Neural progenitor cell (in vitro differentiated cells): ENCODE results near the gene TVP23B. TPM values are rescaled to one million over a fixed set of nuclear protein-coding genes. Genes with fewer than 3 reads are reported as not detected.
A peak's percentile ranks its signal among the peaks of the same experiment; 100 is the strongest.
"Not testable (repeated sequence)": the region's sequence is repeated elsewhere in the genome, so short reads cannot be mapped to it uniquely, and the experiment has no call there.

Source experiments
- DNase-seq: peaks from one replicate; pipeline ENCODE4 v3.0.0-alpha.2; 2016; ENCODE audit warnings: low spot score
- H2AFZ ChIP-seq: fragments of 200-600 bp; sonication (generic); replicated peaks from 2 replicates; pipeline ENCODE4 v1.6.1; 2016; ENCODE audit warnings: antibody characterized with exemption
- H3F3A ChIP-seq: fragments of 200-600 bp; sonication (generic); 2 replicates; pipeline ENCODE4 v1.6.1; 2016; ENCODE audit warnings: antibody characterized with exemption, low read depth
- H3K27ac ChIP-seq: fragments of 200-600 bp; sonication (generic); 2 replicates; pipeline ENCODE4 v1.5.1; 2016; ENCODE audit warnings: mild to moderate bottlenecking
- H3K27me3 ChIP-seq: fragments of 200-600 bp; sonication (generic); 2 replicates; pipeline ENCODE4 v1.6.1; 2016; ENCODE audit warnings: mild to moderate bottlenecking, moderate library complexity
- H3K36me3 ChIP-seq: fragments of 200-600 bp; sonication (generic); 2 replicates; pipeline ENCODE4 v1.5.1; 2016
- H3K4me1 ChIP-seq: fragments of 200-600 bp; sonication (generic); 2 replicates; pipeline ENCODE4 v1.6.1; 2016; ENCODE audit warnings: mixed run types
- H3K4me2 ChIP-seq: fragments of 200-600 bp; sonication (generic); 2 replicates; pipeline ENCODE4 v1.6.1; 2016
- H3K4me3 ChIP-seq: fragments of 200-600 bp; sonication (generic); 2 replicates; pipeline ENCODE4 v1.5.1; 2016
- H3K79me2 ChIP-seq: fragments of 200-600 bp; sonication (generic); 2 replicates; pipeline ENCODE4 v1.6.1; 2016; ENCODE audit warnings: low read depth
- H3K9ac ChIP-seq: fragments of 200-600 bp; sonication (generic); 2 replicates; pipeline ENCODE4 v1.6.1; 2016
- H3K9me3 ChIP-seq: fragments of 200-600 bp; sonication (generic); 2 replicates; pipeline ENCODE4 v1.5.1; 2016; ENCODE audit warnings: low read depth
- H4K20me1 ChIP-seq: fragments of 200-600 bp; sonication (generic); 2 replicates; pipeline ENCODE4 v1.6.1; 2016; ENCODE audit warnings: low read depth
- H3K27ac Mint-ChIP-seq: 3 replicates; pipeline ENCODE4 v1.8.0; 2021; ENCODE audit warnings: mixed read lengths
- H3K27me3 Mint-ChIP-seq: 2 replicates; pipeline ENCODE4 v1.8.0; 2022; ENCODE audit warnings: low read depth, mild to moderate bottlenecking, inconsistent platforms, moderate library complexity, mixed read lengths; ENCODE audit not compliant: insufficient read depth
- H3K36me3 Mint-ChIP-seq: 3 replicates; pipeline ENCODE4 v1.8.0; 2021; ENCODE audit warnings: mixed read lengths
- H3K4me1 Mint-ChIP-seq: 3 replicates; pipeline ENCODE4 v1.8.0; 2021; ENCODE audit warnings: mixed read lengths
- H3K4me3 Mint-ChIP-seq: 3 replicates; pipeline ENCODE4 v1.8.0; 2021; ENCODE audit warnings: mild to moderate bottlenecking, moderate library complexity, mixed read lengths
- H3K9me3 Mint-ChIP-seq: 3 replicates; pipeline ENCODE4 v1.8.0; 2020; ENCODE audit warnings: mixed read lengths
- CTCF ChIP-seq: fragments of 200-600 bp; sonication (generic); IDR thresholded peaks from 2 replicates; pipeline ENCODE4 v1.5.1; 2017; ENCODE audit warnings: antibody characterized with exemption, mild to moderate bottlenecking
- EZH2 ChIP-seq: fragments of 200-600 bp; sonication (generic); IDR thresholded peaks from 2 replicates; pipeline ENCODE4 v1.6.1; 2017; ENCODE audit warnings: antibody characterized with exemption, mild to moderate bottlenecking, moderate library complexity
- EZH2phosphoT487 ChIP-seq: fragments of 200-600 bp; sonication (generic); IDR thresholded peaks from 2 replicates; pipeline ENCODE4 v1.6.1; 2017; ENCODE audit warnings: antibody characterized with exemption
- total RNA-seq: library from RNA; depleted of rRNA; stranded (reverse); fragments of >200 nt; gene quantifications from 2 replicates; pipeline ENCODE4 v1.2.3, GENCODE V29; 2015; ENCODE audit warnings: low replicate concordance

The TVP23B gene
- total RNA-seq, 1 donor from 2014 or later: 49.6 TPM

GRCh38 chr17:18816489-18817371, 35.7 kb downstream of the TVP23B start:
- not testable (repeated sequence) for H3K27ac ChIP-seq, H3K36me3 Mint-ChIP-seq, H3K36me3 ChIP-seq, H3K9ac ChIP-seq, H3K9me3 ChIP-seq, H3K4me2 ChIP-seq, H3K27ac Mint-ChIP-seq, H3K4me1 ChIP-seq, H3K4me1 Mint-ChIP-seq, H3K27me3 Mint-ChIP-seq, H3K27me3 ChIP-seq, H3F3A ChIP-seq, H4K20me1 ChIP-seq, H3K4me3 ChIP-seq, H3K9me3 Mint-ChIP-seq, H3K79me2 ChIP-seq, H3K4me3 Mint-ChIP-seq
- DNase-seq: peak; percentile 78
- TF ChIP-seq CTCF: peak; percentile 72
- H2AFZ ChIP-seq: peak overlapping the region; percentile 4

- H3K27me3 ChIP-seq, H2AFZ ChIP-seq, H3K27me3 Mint-ChIP-seq, DNase-seq, H3K36me3 Mint-ChIP-seq, H4K20me1 ChIP-seq, H3K4me1 ChIP-seq, H3K9ac ChIP-seq, H3K4me3 Mint-ChIP-seq, H3K9me3 Mint-ChIP-seq, H3K4me1 Mint-ChIP-seq, H3F3A ChIP-seq, H3K36me3 ChIP-seq, H3K27ac Mint-ChIP-seq, H3K4me2 ChIP-seq, H3K27ac ChIP-seq, H3K4me3 ChIP-seq, H3K79me2 ChIP-seq, H3K9me3 ChIP-seq: not testable (repeated sequence)
Measured at GRCh38 chr17:18821430-18821829, 40.4 kb downstream of the TVP23B start.

- H2AFZ ChIP-seq, H3K4me1 ChIP-seq, H3K4me2 ChIP-seq, H3K27me3 Mint-ChIP-seq, DNase-seq, H3K79me2 ChIP-seq, H3K27me3 ChIP-seq, H3K9me3 ChIP-seq, H3K4me1 Mint-ChIP-seq, H3K9me3 Mint-ChIP-seq, H3K9ac ChIP-seq, H3K27ac ChIP-seq, H3K4me3 Mint-ChIP-seq, H4K20me1 ChIP-seq, H3K36me3 ChIP-seq, H3K36me3 Mint-ChIP-seq, H3K4me3 ChIP-seq, H3F3A ChIP-seq, H3K27ac Mint-ChIP-seq: not testable (repeated sequence)
Measured at GRCh38 chr17:18827613-18828012, 46.6 kb downstream of the TVP23B start.

GRCh38 chr17:18848501-18848900, 67.5 kb downstream of the TVP23B start:
- H3K36me3 Mint-ChIP-seq: no peaks in the 10 kb centered on the region
- H3K4me1 Mint-ChIP-seq: peaks cover 3% of the 10 kb centered on the region
- DNase-seq: no peak
- no peak overlapping the region for H3K9ac ChIP-seq
- H3K4me3 Mint-ChIP-seq: no peak overlapping the region
- H3K27me3 ChIP-seq: no peaks in the 10 kb centered on the region
- H4K20me1 ChIP-seq: no peaks in the 10 kb centered on the region
- H2AFZ ChIP-seq: no peak overlapping the region
- no peaks in the 10 kb centered on the region for H3K4me1 ChIP-seq
- H3K79me2 ChIP-seq: no peaks in the 10 kb centered on the region
- no peaks in the 10 kb centered on the region for H3K9me3 ChIP-seq
- H3F3A ChIP-seq: no peaks in the 10 kb centered on the region
- no peak overlapping the region for H3K27ac ChIP-seq
- no peaks in the 10 kb centered on the region for H3K27me3 Mint-ChIP-seq
- H3K27ac Mint-ChIP-seq: peak overlapping the region; percentile 14
- no peaks in the 10 kb centered on the region for H3K36me3 ChIP-seq
- TF ChIP-seq EZH2 (no peak), CTCF (no peak), EZH2phosphoT487 (no peak)
- no peak overlapping the region for H3K4me3 ChIP-seq
- H3K4me2 ChIP-seq: no peak overlapping the region
- H3K9me3 Mint-ChIP-seq: no peaks in the 10 kb centered on the region
